Epithelial cell of proximal tubule (primary cell): ENCODE measurements around the gene PRR5L. TPM values are rescaled to one million over a fixed set of nuclear protein-coding genes. Genes with fewer than 3 reads are reported as not detected.

Experiments
- DNase-seq: peaks from one replicate; pipeline ENCODE4 v3.0.0-alpha.2; 2011; ENCODE audit warnings: low read depth
- H3K4me3 ChIP-seq: 2 replicates; pipeline ENCODE4 v1.5.1; 2011; ENCODE audit warnings: low read depth, mild to moderate bottlenecking, low read length
- total RNA-seq: library from RNA; depleted of rRNA; stranded (reverse); fragments of >200 nt; gene quantifications from 2 replicates; pipeline ENCODE4 v1.2.3, GENCODE V29; 2015
- TF ChIP-seq, protein P1 (sequence below): conservative IDR thresholded peaks from 2 replicates; pipeline ENCODE4 v1.5.1; 2012; ENCODE audit warnings: low read depth, mild to moderate bottlenecking, low read length

Gene PRR5L
- total RNA-seq, 1 donor from 2014 or later: 5.9 TPM

DNA sequence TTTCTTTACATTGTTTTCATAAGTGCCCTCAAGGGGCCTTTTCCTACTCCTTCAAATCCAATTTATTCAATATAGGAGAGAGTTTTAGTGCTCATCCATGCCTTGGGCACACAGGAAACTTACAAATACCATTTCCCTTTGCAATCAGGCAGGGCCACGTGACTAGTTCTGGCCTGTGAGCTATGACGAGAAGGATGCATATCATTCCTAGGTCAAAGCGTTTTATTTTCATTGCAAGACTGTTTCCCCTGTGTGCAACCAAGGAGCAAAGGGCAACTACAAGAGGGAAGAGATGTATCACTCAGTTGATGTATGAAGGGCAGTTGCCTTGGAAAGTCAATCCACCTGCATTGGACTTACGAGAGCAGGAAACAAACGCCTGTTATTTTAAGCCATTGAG, 215.9 kb downstream of the PRR5L start:
- no peak for DNase-seq
- TF ChIP-seq, protein P1, sequence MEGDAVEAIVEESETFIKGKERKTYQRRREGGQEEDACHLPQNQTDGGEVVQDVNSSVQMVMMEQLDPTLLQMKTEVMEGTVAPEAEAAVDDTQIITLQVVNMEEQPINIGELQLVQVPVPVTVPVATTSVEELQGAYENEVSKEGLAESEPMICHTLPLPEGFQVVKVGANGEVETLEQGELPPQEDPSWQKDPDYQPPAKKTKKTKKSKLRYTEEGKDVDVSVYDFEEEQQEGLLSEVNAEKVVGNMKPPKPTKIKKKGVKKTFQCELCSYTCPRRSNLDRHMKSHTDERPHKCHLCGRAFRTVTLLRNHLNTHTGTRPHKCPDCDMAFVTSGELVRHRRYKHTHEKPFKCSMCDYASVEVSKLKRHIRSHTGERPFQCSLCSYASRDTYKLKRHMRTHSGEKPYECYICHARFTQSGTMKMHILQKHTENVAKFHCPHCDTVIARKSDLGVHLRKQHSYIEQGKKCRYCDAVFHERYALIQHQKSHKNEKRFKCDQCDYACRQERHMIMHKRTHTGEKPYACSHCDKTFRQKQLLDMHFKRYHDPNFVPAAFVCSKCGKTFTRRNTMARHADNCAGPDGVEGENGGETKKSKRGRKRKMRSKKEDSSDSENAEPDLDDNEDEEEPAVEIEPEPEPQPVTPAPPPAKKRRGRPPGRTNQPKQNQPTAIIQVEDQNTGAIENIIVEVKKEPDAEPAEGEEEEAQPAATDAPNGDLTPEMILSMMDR: no peak
- no peak overlapping the region for H3K4me3 ChIP-seq

DNA sequence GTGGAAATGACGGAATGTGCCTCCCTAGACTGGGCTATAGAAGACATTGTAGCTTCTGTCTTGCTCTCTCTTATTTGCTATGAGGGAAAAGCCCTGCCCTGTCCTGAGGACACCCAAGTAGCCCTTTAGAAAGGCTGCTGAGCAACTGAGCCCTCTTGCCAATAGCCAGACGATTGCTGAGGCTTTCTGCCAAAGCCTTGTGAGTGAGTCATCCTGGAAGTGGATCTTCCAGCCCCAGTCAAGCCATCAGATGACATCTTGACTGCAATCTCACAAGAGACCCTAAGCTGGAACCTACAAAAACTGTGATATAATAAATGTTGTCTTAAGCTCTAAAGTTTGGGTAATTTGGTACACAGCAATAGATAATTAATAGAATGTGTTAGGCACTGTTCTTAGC, 217.9 kb downstream of the PRR5L start:
- no peak for DNase-seq
- TF ChIP-seq, protein P1: no peak
- no peak overlapping the region for H3K4me3 ChIP-seq

Other genes with a start within 250 kb of the PRR5L start
- 51.8 and 56.7 TPM in 2 replicates for gene COMMD9, start 6.9 kb upstream of the PRR5L start, total RNA-seq
- gene TRAF6, start 214.0 kb downstream of the PRR5L start, total RNA-seq: 7.5 and 9.8 TPM in 2 replicates